ENCODE measurements around the gene BBX.
A peak's percentile ranks its signal among the peaks of the same experiment; 100 is the strongest.

BBX gene

DNA sequence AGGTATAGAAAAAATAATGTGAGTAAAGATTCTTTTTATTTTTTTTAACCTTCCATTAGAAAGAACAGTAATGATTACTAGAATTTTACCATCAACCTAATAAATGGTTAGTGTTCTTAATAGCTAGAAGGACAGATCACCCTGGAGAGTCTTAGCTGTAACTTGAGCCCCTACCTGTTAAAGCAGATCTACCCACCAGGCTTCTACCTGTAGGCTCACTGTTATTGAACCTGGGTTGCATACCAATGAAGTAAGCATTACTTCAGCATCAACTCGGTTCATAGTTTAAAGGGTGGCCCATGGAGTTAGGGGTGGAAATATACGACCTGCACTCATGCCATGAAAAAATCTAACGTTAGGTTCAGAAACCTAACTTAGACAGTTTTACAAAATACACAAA lies 280.4 kb downstream of the BBX start:
- TF ChIP-seq, protein P1, sequence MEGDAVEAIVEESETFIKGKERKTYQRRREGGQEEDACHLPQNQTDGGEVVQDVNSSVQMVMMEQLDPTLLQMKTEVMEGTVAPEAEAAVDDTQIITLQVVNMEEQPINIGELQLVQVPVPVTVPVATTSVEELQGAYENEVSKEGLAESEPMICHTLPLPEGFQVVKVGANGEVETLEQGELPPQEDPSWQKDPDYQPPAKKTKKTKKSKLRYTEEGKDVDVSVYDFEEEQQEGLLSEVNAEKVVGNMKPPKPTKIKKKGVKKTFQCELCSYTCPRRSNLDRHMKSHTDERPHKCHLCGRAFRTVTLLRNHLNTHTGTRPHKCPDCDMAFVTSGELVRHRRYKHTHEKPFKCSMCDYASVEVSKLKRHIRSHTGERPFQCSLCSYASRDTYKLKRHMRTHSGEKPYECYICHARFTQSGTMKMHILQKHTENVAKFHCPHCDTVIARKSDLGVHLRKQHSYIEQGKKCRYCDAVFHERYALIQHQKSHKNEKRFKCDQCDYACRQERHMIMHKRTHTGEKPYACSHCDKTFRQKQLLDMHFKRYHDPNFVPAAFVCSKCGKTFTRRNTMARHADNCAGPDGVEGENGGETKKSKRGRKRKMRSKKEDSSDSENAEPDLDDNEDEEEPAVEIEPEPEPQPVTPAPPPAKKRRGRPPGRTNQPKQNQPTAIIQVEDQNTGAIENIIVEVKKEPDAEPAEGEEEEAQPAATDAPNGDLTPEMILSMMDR (IDR thresholded peaks at IDR 0.05; ENCODE audit: extremely low read depth, missing control alignments) = no peak
- no peak for DNase-seq (ENCODE audit: low spot score)

- TF ChIP-seq, protein P1 (IDR thresholded peaks at IDR 0.05; ENCODE audit: extremely low read depth, missing control alignments) = no peak
- no peak for DNase-seq (ENCODE audit: low spot score)
Observed at GRCh38 chr3:107806021-107806420, 283.3 kb downstream of the BBX start.

DNA sequence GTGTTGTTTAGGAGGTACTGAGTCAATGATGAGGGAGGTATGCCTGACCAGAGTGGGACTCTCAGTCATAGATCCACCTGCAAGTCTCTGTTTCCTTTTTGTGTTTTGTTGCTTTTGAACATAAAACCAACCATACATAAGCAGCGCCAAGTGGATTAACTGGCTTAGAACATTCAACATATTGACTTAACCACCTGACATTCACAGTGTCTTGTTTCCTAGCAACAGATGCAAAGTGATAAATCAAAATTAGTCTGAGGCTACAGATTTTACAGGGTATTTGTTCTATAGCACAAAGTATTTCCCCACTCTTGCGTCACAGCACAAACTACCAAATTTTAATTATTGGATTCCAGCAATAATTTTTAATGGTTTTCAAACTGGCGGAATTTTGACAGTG lies 283.8 kb downstream of the BBX start:
- TF ChIP-seq, protein P1 (IDR thresholded peaks at IDR 0.05; ENCODE audit: extremely low read depth, missing control alignments) = no peak
- no peak for DNase-seq (ENCODE audit: low spot score)

DNA sequence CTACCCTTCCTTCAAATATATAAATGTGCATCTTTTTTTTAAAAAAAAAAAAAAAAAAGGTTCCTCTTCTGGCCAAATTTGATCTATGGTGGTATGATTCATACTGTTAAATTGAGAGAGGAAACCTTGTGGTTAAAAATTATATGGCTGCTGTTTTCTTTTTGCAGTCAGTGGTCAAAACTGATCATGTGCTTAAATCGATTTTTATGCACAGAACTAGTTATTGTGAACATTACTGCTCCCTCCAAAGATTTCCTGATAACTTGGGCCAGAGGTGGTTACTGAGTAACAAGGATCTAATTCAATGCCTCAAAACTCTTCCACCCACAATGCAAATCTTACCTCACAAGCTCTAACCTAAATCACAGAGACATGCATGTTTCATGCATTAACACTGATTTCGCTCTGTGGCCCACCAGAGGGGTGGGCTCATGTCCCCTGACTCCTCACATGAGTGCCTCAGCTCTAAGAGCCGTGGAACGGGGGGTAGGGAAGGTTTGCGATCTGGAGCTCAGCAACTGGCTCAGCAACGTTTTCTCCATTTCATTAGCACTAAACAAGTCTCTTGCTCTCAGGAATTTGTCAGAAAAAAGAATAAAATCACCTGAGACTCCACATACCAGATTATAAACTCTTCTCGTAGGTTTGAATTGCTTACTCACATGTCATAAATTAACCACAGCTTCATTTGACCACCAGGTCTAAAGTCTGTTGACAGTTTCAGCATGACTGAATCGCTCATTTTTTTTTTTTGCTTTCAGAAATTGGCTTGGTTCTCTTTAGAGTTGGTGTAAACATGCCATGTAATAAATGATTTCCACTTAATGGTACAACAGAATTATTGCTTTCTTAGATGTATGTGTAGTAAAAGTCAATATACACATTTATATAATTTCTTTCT lies 287.7 kb downstream of the BBX start:
- TF ChIP-seq, protein P1 (IDR thresholded peaks at IDR 0.05; ENCODE audit: extremely low read depth, missing control alignments) = no peak
- DNase-seq (ENCODE audit: low spot score) = peak; percentile 19

- DNase-seq (ENCODE audit: low spot score) = no peak
- TF ChIP-seq, protein P1 (IDR thresholded peaks at IDR 0.05; ENCODE audit: extremely low read depth, missing control alignments) = no peak
Observed at GRCh38 chr3:107813026-107813425, 290.3 kb downstream of the BBX start.

DNA sequence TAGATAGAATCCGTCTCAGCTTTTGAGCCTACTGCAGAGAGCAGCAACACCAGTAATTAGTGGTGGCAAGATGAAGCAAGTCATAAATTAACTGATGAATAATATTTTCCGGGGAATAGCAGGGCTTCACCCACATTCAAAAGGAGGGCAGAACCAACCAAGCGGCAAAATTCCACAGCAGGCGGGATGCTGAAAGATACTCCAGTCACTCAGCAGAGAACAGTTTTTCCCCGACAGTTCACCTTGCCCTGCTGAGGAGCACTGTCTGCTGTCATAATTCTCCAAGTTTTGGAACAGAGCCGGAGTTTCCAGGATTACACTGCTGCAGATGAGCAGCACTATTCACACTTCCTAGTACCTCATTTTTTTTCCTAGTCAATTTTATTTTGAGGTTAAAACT lies 293.3 kb downstream of the BBX start:
- TF ChIP-seq, protein P1 (IDR thresholded peaks at IDR 0.05; ENCODE audit: extremely low read depth, missing control alignments) = no peak
- DNase-seq (ENCODE audit: low spot score) = no peak

DNA sequence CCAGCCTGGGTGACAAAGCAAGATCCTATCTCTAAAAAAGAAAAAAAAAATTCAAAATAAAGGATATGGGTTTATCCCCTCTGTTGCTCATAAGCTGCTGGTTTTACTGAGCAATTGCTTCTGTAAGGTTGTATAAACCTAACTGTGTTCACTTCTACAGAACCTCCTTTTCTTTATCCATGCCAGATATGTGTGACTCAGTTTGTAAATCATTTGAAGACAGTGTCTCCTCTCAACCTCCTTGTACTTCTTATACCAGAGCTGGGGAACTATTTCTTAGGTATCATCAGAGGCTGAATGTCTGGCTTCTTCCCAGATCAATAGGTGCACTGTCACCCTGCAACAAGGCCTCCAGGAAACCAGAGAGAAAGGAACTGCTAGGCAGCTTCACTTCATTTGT lies 294.3 kb downstream of the BBX start:
- DNase-seq (ENCODE audit: low spot score) = no peak
- TF ChIP-seq, protein P1 (IDR thresholded peaks at IDR 0.05; ENCODE audit: extremely low read depth, missing control alignments) = no peak
